ENCODE data around the gene TRABD2B.

The TRABD2B gene

DNA sequence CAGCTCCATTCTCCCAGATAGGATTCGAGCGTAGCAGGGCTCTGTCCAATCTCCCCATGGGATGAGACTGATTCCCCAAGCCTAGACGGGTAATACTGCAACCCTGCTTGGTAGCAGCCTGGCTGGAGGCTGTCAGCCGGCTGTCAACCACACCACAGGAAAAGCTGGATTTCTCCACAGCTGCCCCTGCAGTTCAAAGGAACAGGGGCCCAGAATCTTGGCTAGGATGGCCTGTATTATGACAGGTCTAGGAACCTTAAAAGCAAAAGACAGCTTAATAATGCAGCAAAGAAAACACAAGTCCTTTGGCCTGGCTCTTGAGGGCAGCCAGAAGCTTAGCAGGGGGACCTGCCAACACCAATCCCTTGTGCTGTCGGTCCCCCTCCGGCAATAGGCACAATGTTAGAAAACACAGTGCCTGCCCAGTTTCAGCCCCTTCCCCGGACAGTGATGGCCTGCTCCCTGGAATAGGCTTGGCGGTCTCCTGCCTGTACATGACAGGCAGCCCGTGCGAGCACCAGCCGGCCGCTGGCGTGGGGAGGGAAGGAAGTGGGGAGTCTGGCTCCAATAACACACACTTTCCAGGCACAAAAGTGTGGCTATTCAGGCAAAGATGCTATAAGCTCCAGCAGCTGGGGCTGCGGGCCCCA is 90.5 kb downstream of the TRABD2B start:
- no peak for DNase-seq (ENCODE audit: low spot score)

DNA sequence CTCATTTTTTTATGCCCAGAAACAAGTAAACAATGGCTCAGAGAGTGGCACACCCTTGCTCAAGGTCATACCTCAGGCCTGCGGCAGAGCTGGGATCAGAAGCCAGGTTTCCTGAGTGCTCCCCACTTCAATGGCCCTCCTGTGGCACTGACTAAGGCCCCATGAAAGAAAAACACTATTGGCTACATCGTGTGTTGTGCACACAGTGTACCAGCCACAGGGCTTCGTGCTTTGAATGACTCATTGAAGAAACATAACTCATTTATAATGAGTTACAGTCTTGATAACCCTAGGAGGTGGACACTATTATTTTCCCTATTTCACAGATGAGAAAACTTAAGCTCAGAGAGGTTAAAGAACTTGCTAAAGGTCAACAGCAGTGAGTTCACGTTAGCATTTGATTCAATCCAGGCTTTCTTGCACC is 91.2 kb downstream of the TRABD2B start:
- DNase-seq (ENCODE audit: low spot score) = no peak

DNA sequence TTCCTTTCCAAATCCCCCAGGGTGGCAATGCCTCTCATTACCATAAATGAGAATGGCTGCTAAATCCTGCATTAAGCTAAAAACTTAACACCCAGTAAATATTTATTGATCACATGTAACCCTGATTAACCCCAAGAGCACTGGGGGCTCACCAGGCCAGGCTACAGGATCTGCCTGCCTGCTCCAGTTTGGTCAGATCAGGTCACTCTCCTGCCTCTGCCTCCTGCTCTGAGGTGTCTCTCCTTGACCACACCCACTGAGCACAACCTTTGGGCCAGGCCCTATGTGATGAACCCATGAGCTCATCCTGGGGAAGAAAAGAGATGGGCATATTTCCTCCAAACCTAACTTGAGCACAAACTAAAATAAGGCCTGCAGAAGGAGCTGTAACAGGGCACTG is 93.5 kb downstream of the TRABD2B start:
- no peak for DNase-seq (ENCODE audit: low spot score)

DNA sequence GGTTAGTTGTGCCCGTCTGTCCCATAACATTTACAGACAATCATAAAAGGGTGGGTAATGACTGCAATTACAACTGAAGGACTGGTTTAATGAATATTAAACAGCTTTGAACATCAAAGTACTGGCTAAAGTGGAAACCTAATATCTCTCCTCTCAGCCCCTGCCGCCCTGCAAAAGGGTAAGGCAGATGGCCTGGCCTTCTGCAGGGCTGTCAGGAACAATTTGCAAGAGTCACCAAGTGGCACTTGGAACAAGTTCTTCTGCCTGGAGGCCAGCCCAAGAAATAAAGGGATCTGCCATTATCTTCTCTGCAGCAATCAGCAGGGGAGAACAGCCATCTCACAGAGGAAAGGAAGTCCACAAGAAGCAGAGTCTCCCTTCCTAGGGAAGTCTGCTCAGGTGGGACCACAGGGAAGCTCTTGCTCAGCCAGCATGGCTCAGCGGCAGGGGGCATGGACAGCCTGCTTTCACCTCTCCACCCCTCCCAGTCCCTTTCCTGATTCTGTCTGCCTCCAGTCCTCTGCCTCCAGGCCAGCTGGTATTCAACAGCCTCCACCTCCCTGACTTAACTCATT is 96.1 kb downstream of the TRABD2B start:
- DNase-seq (ENCODE audit: low spot score) = no peak

DNA sequence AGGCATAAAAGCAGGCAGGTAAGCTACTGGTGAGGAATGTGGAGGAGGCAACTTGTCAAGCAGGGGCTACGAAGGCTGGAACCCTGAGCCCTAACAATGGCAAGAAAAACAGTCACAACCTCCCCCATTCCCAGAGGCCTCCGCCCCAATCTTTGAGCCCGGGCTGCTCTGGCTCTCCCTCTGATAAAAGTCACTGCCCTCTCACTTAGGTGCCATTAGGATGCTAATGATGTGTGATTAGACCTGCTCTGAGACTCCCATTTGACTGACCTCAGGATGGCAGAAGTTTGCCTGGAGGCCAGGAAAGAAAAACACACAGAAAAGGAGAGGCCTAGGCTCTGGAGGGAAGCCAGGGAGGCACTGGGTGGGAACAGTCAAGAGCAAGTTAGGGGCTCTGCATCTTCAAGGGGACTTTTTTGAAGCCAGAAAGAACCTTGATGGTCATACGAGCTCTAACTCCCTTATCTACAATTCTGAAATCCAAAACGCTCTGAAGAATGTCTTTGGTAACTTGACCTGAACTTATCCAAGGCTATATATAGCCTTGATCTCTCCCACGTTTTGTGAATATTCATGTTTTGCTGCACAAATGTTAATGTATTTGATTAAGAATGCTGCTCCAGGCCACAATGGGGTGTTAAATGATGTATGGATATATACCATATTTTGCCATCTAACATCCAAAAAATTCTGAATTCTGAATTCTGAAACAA is 98.9 kb downstream of the TRABD2B start:
- DNase-seq (ENCODE audit: low spot score) = no peak

DNA sequence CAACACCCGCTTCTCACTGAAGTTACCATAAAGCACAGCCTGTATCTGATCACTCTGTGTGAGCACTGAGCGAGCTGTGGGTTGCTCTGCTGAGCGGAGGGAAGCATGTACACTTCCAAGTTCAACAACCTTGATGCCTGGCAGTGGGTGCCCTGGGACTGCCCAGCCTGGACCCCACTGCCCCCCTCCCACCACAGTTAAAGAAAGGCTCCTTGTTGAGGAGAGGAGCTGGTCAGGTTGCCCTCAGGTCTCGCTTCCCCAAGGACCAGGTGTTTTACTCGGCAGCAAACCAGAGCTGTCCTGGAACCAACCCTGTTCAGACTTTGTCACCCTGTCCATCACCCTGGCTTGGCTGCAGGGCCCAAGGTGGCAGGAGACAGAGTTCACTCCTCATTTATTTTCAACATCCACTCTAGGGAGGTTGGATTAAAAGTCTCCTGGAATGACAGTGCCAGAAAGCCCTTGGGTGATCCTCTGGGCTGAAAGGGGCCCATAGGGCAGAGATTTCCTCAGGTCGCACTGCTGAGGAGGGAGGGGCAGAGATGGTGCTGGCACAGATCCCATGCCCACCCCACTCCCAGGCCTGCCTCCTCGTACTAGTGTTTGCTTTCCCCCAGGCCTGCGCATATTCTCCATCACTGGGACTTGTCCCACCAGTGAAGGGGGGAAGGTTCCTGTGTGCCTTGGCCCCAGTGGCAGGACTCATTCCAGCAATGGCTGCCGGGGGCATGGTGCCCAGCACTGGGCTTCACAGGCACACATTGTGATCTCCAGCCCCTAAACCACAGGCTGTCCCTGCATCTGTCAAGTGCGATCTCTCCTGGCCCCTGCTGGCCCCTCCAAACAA is 101.7 kb downstream of the TRABD2B start:
- DNase-seq (ENCODE audit: low spot score) = no peak

DNA sequence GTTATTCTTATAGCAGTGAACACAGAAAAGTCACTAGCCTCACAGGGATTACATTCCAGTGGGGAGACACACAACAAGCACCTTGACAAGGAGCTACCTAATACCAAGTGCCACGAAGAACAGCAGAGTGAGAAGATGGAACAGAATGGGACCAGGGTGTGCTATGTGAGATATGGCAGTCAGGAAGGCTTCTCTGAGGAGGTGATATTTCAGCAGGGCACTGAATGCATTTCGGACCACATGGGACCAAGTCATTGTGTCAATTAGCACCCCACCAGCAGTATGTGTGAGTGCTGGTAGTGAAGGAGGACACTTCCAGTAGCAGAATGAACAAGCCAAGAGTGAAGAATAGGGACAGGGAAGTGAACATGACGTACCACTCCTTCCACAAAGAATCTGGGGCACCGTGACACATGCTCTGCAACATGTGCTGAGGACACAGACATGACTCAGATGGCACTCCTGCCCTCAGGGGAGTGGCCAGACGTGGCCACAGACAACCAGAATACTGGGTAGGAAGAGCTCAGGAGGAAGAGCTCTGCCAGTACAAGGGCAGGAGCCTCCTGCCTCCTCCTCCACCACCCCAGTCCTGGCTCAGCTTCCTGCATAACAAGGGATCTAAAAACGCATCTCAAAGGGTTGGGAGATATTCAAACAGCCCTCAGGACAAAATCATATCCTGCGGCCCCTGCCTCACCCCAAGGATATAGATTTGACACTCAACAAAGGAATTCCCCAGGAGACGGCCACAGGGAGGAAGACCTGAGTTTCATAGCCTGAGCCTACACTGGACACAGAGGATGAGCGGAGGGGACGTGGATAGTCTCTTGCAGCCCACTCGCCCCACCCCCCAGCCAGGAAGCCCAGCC is 102.5 kb downstream of the TRABD2B start:
- DNase-seq (ENCODE audit: low spot score) = no peak

DNA sequence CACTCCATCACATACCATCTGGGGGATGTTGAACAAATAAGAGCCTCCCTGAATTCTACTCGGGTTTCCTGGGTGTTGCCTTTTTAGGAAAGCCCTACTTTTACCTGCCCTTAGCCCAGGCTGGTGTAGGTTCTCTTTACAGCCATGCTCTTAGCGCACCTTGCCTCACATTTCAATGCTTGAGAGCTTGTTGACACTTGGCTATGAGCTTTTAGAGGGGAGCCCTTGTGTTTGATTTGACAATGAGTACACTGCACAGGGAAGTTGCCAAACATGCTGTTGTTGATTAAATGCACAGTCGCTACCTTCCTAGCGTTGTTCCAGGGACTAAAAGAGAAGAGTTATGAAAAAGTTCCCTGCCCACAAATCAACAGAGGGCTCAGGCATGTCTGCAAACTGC is 103.8 kb downstream of the TRABD2B start:
- DNase-seq (ENCODE audit: low spot score) = no peak

DNA sequence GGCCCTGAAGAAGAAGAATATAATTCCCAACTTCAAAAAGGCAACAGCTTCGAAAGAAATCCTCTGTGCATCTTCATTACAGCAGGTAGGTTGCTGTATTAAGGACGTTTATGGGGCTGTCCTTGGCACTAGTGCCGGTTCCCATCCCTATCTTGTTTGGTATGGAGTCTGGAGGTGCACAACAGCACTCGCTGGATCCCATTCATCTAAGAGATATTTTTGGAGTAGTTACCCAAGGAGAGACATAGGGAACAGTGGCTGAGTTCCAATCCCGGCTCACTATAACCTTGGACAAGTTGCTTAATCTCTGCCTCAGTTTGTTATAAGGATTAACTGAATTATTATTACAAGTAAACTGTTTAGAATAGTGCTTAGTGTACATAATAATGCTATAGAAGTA is 106.4 kb downstream of the TRABD2B start:
- no peak for DNase-seq (ENCODE audit: low spot score)

DNA sequence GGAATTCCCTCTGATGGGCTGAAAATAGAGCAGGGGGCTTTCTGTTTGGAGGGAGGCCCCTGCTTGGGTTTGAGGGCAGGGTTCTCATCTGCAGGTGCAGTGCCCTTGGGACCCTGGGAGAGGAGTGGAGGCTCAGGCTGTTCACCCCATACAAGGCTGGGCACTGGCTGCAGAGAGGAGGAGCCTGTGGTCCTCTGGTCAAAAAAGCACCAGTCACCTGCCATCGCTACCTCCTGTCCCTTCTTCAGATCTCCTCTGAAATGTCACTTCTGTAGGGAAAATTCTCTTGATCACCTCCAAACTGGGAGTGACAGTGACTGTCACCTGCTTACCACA is 108.9 kb downstream of the TRABD2B start:
- DNase-seq (ENCODE audit: low spot score) = no peak

DNA sequence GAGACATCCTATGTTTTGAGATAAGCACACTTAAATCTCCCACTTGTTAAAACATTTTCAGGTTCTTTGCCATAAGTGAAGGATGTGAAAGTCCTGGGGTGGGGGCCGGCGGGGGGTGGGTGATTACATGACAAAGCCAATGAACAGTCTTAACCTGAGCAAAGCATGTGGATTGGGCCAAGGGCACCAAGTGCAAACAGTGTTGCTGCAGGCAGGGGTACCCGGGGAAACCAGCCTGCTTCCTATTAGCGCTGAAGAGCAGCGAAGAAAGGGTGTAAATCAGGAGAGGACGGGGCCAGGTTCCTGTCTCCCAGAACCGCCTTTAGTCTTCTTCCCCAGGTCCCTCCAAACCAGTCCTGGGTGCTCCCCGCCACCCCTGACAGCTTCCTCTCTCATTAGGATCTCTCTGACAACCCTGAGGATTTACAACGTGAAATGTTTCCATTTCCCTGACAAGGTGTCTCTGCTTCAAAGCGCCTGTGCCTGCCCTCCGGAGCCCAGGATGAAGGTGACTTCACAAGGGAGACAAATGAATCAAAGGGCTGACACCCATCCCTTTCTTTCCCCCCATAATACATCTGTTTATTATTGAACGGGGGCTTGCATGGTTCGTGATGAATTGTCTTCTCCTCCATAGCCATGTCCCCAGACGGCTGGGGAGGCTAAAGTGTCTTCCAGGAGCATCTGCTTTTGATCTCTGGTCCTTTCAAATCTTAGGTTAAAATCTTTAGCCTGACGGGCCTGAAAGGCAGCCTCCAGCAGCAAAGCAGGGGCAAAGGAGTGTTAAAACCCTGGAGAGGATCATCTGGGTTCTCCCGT is 109.5 kb downstream of the TRABD2B start:
- DNase-seq (ENCODE audit: low spot score) = no peak

DNA sequence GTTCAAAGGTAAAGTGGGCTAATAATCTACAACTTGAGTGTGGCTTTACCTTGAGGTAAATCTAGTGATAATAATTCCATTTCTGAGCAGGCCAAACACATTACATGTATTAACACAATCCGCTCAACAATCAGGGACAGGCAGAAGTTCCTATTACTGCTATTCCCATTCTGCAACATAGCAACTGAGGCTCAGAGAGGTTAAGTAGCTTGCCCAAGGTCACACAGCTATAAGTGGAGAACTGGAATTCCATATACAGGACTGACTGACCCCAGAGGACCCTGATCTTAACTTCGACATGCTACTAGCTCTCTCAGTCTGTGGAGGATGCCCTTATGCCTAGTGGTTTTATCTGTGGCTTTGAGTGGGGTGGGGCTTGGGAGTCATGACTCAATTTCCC is 110.1 kb downstream of the TRABD2B start:
- DNase-seq (ENCODE audit: low spot score) = no peak

DNA sequence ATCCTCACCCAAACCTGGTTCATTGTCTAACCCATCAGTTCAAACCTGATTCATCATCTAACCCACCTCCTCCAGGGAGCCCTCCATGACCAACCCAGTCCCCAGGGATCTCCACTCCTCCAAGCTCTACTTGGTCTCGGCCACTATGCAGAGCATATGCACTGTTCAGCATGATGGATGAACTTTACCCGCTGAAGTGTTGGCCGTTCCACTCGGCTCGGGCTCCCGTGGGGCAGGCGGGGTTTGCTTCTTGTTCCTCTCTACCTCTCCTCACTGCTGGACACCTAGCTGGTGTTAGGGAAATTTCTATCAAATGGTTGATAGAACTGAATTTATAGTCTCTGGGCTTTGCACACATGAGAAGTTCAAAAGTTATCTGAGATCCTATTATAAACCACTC is 111.0 kb downstream of the TRABD2B start:
- DNase-seq (ENCODE audit: low spot score) = no peak

DNA sequence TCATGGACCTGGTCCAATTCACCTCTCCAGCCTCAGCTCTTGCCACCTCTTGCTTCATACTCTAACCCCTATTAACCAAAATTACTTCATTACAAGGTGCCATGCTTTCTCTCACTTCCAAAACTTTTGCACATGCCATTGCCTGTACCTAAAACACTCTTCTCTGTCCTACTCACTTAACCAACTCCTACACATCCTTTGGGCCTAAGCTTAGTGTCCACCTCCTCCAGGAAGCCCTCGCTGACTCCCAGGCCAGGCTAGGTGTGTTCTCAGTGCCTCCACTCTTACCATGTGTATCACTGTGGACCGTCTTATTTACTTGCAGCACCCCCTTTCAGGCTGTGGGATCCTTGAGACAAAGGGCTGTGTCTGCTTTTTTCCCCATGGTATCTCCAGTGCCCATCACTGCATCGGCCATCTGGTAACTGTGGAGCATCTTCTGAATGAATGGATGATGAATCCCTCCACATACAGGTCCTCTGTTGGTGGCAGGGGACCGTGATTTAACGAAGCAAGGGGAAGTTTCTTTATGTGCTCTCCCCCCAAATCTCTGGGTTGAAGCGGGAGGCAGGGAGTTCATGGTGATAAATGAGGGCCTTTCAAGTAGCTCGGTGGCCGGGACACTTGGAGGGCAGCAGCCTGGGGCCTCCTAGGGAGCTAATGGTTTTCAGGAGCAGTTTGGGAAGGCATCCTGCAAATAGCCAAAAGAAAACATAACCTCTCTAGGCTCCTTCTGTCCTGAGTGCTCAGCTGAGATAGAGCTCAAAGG is 111.9 kb downstream of the TRABD2B start:
- no peak for DNase-seq (ENCODE audit: low spot score)

DNA sequence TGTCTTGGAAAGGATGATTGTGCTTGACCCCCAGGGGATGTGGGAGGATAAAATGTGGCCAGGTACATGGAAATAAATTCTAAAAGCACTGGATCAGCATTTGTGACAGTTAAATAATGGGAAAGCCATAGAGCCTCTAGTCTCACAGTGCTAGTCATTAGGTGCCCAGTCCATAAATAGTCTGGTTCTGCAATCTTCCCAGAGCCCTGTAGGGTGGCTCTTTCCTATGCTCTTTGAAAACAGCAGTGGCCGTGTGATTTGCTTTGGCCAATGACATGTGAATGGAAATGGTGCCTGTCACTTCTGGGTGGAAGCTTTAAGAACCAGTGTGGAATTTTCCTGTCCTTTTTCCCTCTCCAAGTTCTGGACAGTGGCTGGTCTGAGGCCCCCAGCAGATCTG is 113.2 kb downstream of the TRABD2B start:
- no peak for DNase-seq (ENCODE audit: low spot score)

DNA sequence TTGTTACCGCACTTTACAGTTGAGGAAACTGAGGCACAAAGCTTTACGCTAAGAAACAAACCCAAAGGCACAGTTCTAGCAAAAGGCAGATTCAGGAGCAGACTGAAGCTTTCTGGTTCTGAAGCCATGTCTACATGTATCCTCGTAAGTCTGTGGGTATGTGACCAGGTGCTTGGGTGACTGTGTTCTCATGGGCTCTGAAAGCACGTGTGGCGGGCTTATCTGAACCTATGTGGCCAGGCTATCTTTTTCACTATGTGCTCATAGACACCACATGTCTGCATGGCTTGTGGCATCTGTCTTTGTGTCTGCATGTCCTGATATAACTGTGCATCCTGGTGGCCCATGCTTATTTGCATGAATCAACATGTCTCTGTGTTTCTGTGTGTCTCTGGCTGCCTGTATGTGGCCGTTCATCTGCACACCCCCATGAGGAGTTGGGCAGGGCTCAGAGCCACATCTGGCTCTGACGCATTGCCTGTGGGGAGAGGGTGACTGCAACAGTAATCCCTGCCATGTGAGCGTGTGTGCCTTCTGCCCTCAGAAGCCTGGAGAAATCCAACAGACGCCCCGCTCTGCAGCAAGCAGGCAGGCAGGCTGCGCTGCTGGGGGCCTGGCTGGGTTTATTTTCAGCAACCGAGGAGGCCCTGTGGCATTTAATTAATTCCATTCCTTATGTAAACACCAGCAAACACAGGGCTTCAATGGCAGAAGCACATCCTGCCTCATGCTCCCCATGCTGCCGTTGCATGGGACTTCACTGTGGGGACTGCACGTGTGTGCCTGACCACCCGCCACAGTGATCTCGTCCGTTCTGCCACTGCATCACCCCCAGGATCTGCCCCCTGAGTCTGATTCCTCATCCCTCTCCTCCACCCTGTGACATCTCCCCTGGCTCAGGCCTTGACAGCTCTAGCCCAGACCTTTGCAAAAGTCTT is 115.4 kb downstream of the TRABD2B start:
- no peak for DNase-seq (ENCODE audit: low spot score)

DNA sequence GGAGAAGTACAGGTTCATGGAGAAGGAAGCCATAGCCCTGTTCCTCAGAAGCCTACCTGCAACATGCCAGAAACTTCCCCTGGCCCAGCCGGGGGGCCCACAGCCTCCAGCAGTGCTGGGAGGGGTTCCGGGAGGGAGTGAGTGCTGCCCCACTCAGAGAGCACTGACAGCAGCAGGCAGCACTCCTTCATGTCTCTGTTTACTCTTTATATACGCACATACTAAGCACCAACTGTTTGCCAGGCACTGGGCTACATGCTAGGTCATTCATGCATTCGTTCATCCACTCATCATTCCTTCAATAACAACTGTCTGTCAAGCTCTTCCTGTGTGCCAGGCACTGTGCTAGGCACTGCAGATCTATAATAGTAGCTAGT is 120.6 kb downstream of the TRABD2B start:
- DNase-seq (ENCODE audit: low spot score) = no peak

DNA sequence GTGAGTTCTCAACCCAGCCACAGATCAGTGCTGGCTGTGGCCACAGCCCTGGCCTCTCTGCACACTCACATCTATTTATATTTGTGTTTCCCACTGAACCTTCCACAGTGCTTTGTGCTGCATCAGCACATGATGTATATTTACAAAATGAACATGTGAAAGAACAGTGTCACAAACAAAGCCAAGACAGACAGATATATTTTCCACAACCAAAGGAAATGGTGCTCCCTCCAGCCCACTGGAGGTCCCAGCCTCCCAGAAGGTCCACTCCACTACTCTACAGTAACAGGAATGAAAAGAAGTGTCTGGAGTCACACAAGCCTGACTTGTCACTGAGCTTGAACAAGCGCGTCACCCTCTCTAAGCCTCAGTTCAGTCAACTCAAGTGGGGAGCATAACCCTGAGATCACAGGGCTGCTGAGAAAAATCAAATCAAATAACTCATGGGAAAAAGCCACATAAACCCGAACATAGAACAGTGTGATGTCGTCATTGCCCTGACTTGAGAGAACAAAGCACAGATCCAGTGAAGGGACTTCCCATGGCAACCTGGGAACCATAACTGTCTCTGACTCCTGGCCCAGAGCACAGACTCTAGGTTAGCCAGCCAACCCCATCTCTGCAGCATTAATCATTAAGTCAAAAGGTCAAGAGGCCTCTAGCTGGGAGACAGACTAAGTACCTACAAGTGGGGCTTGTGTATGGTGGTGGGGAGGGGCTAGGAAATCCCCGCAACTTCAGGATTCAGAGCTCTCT is 121.2 kb downstream of the TRABD2B start:
- no peak for DNase-seq (ENCODE audit: low spot score)

Measured in activated CD4-positive, alpha-beta T cell treated with anti-CD3 and anti-CD28 coated beads, Interleukin-2, Interleukin-4, amounts not matched to agents 100 ng/mL and 50 ng/mL, durations not matched to agents 16 hours and 8 hours (primary cell).